ENCODE measurements around the gene CCDC148. TPM values are rescaled to one million over a fixed set of nuclear protein-coding genes. Genes with fewer than 3 reads are reported as not detected.
"Not testable (repeated sequence)": the region's sequence is repeated elsewhere in the genome, so short reads cannot be mapped to it uniquely, and the experiment has no call there.

CCDC148 gene
- total RNA-seq, 2 experiments from 2014 or later = 0.29 TPM; not detected in 1

- intact Hi-C loops (cut with micrococcal nuclease) = no loop called here
- no peak for DNase-seq
- Mint-ChIP-seq H3K27ac (no peak overlapping the region), H3K9me3 (no peaks in the 10 kb centered on the region), H3K4me3 (no peak overlapping the region), H3K4me1 (ENCODE audit: low read depth) (no peaks in the 10 kb centered on the region), H3K27me3 (no peaks in the 10 kb centered on the region), H3K36me3 (no peaks in the 10 kb centered on the region)
- POLR2A ChIA-PET = no interaction called here
- CTCF ChIA-PET = no interaction called here
Measured at GRCh38 chr2:158242280-158242679, 214.3 kb downstream of the CCDC148 start.

GRCh38 chr2:158240975-158241374, 215.6 kb downstream of the CCDC148 start:
- Mint-ChIP-seq H3K4me3 (no peak overlapping the region), H3K27ac (no peak overlapping the region), H3K27me3 (no peaks in the 10 kb centered on the region), H3K36me3 (no peaks in the 10 kb centered on the region), H3K9me3 (no peaks in the 10 kb centered on the region), H3K4me1 (ENCODE audit: low read depth) (no peaks in the 10 kb centered on the region)
- no peak for DNase-seq
- CTCF ChIA-PET = no interaction called here
- POLR2A ChIA-PET = no interaction called here
- intact Hi-C loops (cut with micrococcal nuclease) = no loop called here

GRCh38 chr2:158239271-158239670, 217.3 kb downstream of the CCDC148 start:
- no peak for DNase-seq
- POLR2A ChIA-PET = no interaction called here
- Mint-ChIP-seq H3K27ac (no peak overlapping the region), H3K9me3 (no peaks in the 10 kb centered on the region), H3K36me3 (no peaks in the 10 kb centered on the region), H3K4me1 (ENCODE audit: low read depth) (no peaks in the 10 kb centered on the region), H3K27me3 (no peaks in the 10 kb centered on the region), H3K4me3 (no peak overlapping the region)
- intact Hi-C loops (cut with micrococcal nuclease) = no loop called here
- CTCF ChIA-PET = no interaction called here

GRCh38 chr2:158234497-158234896, 222.1 kb downstream of the CCDC148 start:
- Mint-ChIP-seq H3K4me3 (no peak overlapping the region), H3K27ac (no peak overlapping the region)

GRCh38 chr2:158232476-158232875, 224.1 kb downstream of the CCDC148 start:
- intact Hi-C loops (cut with micrococcal nuclease) = no loop called here
- Mint-ChIP-seq H3K36me3 (no peaks in the 10 kb centered on the region), H3K4me3 (no peak overlapping the region), H3K4me1 (ENCODE audit: low read depth) (no peaks in the 10 kb centered on the region), H3K9me3 (no peaks in the 10 kb centered on the region), H3K27me3 (no peaks in the 10 kb centered on the region), H3K27ac (no peak overlapping the region)
- ChIA-PET POLR2A (no interaction called here), CTCF (no interaction called here)
- no peak for DNase-seq

More at GRCh38 chr2:158234497-158234896, 222.1 kb downstream of the CCDC148 start:
- no peaks in the 10 kb centered on the region for H3K36me3 Mint-ChIP-seq
- no peak for DNase-seq
- no peaks in the 10 kb centered on the region for H3K9me3 Mint-ChIP-seq
- ChIA-PET CTCF (no interaction called here), POLR2A (no interaction called here)
- no peaks in the 10 kb centered on the region for H3K27me3 Mint-ChIP-seq
- intact Hi-C loops (cut with micrococcal nuclease) = no loop called here
- no peaks in the 10 kb centered on the region for H3K4me1 Mint-ChIP-seq (ENCODE audit: low read depth)

GRCh38 chr2:158228943-158229508, 227.5 kb downstream of the CCDC148 start:
- no peak overlapping the region for H3K4me3 Mint-ChIP-seq
- no peaks in the 10 kb centered on the region for H3K27me3 Mint-ChIP-seq
- intact Hi-C loops (cut with micrococcal nuclease) = no loop called here
- ChIA-PET CTCF (interaction anchor here (0.8 kb wide), 1 partner anchor 26 kb away, joined by 3 read pairs; no protein-coding TSS in a partner anchor), POLR2A (no interaction called here)
- no peaks in the 10 kb centered on the region for H3K9me3 Mint-ChIP-seq
- no peak for DNase-seq
- H3K4me1 Mint-ChIP-seq (ENCODE audit: low read depth) = no peaks in the 10 kb centered on the region
- H3K36me3 Mint-ChIP-seq = no peaks in the 10 kb centered on the region
- no peak overlapping the region for H3K27ac Mint-ChIP-seq

GRCh38 chr2:158223066-158223465, 233.5 kb downstream of the CCDC148 start:
- H3K27me3 Mint-ChIP-seq; H3K36me3 Mint-ChIP-seq; POLR2A ChIA-PET; H3K9me3 Mint-ChIP-seq; intact Hi-C loops (cut with micrococcal nuclease); H3K27ac Mint-ChIP-seq; CTCF ChIA-PET; H3K4me1 Mint-ChIP-seq (ENCODE audit: low read depth); DNase-seq; H3K4me3 Mint-ChIP-seq: not testable (repeated sequence)

GRCh38 chr2:158221063-158222020, 235.2 kb downstream of the CCDC148 start:
- Mint-ChIP-seq H3K27ac (no peak overlapping the region), H3K4me1 (ENCODE audit: low read depth) (no peaks in the 10 kb centered on the region), H3K9me3 (no peaks in the 10 kb centered on the region), H3K36me3 (no peaks in the 10 kb centered on the region), H3K4me3 (no peak overlapping the region), H3K27me3 (peaks cover 8% of the 10 kb centered on the region)
- POLR2A ChIA-PET = no interaction called here
- intact Hi-C loops (cut with micrococcal nuclease) = no loop called here
- CTCF ChIA-PET = no interaction called here
- no peak for DNase-seq

- H3K27me3 Mint-ChIP-seq = peaks cover 5% of the 10 kb centered on the region
- intact Hi-C loops (cut with micrococcal nuclease) = no loop called here
- POLR2A ChIA-PET = no interaction called here
- H3K36me3 Mint-ChIP-seq = no peaks in the 10 kb centered on the region
- H3K9me3 Mint-ChIP-seq = no peaks in the 10 kb centered on the region
- no peak overlapping the region for H3K27ac Mint-ChIP-seq
- DNase-seq = no peak
- H3K4me1 Mint-ChIP-seq (ENCODE audit: low read depth) = peaks cover 5% of the 10 kb centered on the region
- no peak overlapping the region for H3K4me3 Mint-ChIP-seq
- CTCF ChIA-PET = no interaction called here
Measured at GRCh38 chr2:158217593-158217992, 239.0 kb downstream of the CCDC148 start.

GRCh38 chr2:158214431-158214830, 242.1 kb downstream of the CCDC148 start:
- no peak for DNase-seq
- intact Hi-C loops (cut with micrococcal nuclease) = no loop called here
- ChIA-PET CTCF (interaction anchor here (0.8 to 1.6 kb wide), 2 partner anchors 190 to 531 kb away, joined by 3 read pairs; no protein-coding TSS in a partner anchor), POLR2A (no interaction called here)
- H3K4me1 Mint-ChIP-seq (ENCODE audit: low read depth) = peaks cover 5% of the 10 kb centered on the region
- H3K9me3 Mint-ChIP-seq = no peaks in the 10 kb centered on the region
- H3K36me3 Mint-ChIP-seq = no peaks in the 10 kb centered on the region
- H3K4me3 Mint-ChIP-seq = no peak overlapping the region
- peaks cover 2% of the 10 kb centered on the region for H3K27me3 Mint-ChIP-seq
- H3K27ac Mint-ChIP-seq = no peak overlapping the region

- H3K4me1 Mint-ChIP-seq (ENCODE audit: low read depth) = peaks cover 5% of the 10 kb centered on the region
- no peak overlapping the region for H3K4me3 Mint-ChIP-seq
- POLR2A ChIA-PET = no interaction called here
- peaks cover 2% of the 10 kb centered on the region for H3K27me3 Mint-ChIP-seq
- DNase-seq = no peak
- no peak overlapping the region for H3K27ac Mint-ChIP-seq
- no peaks in the 10 kb centered on the region for H3K36me3 Mint-ChIP-seq
- intact Hi-C loops (cut with micrococcal nuclease) = no loop called here
- CTCF ChIA-PET = no interaction called here
- no peaks in the 10 kb centered on the region for H3K9me3 Mint-ChIP-seq
Measured at GRCh38 chr2:158213773-158214172, 242.8 kb downstream of the CCDC148 start.

- Mint-ChIP-seq H3K36me3 (no peaks in the 10 kb centered on the region), H3K27ac (no peak overlapping the region), H3K9me3 (no peaks in the 10 kb centered on the region), H3K27me3 (no peaks in the 10 kb centered on the region), H3K4me1 (ENCODE audit: low read depth) (peaks cover 5% of the 10 kb centered on the region), H3K4me3 (no peak overlapping the region)
- ChIA-PET POLR2A (no interaction called here), CTCF (no interaction called here)
- DNase-seq = no peak
- intact Hi-C loops (cut with micrococcal nuclease) = no loop called here
Measured at GRCh38 chr2:158212301-158212700, 244.3 kb downstream of the CCDC148 start.

GRCh38 chr2:158211502-158211901, 245.1 kb downstream of the CCDC148 start:
- H3K4me3 Mint-ChIP-seq = no peak overlapping the region
- H3K4me1 Mint-ChIP-seq (ENCODE audit: low read depth) = peaks cover 5% of the 10 kb centered on the region
- no peaks in the 10 kb centered on the region for H3K36me3 Mint-ChIP-seq
- no peaks in the 10 kb centered on the region for H3K9me3 Mint-ChIP-seq
- H3K27me3 Mint-ChIP-seq = no peaks in the 10 kb centered on the region
- DNase-seq = no peak
- ChIA-PET POLR2A (no interaction called here), CTCF (no interaction called here)
- intact Hi-C loops (cut with micrococcal nuclease) = no loop called here
- no peak overlapping the region for H3K27ac Mint-ChIP-seq
